Islet precursor cell (in vitro differentiated cells): Measurements from ENCODE around the gene HAVCR1.
"Not testable (repeated sequence)": the region's sequence is repeated elsewhere in the genome, so short reads cannot be mapped to it uniquely, and the experiment has no call there.

ENCODE experiments used
- DNase-seq: peaks from one replicate; pipeline ENCODE4 v3.0.0-alpha.2; 2018

HAVCR1 gene

GRCh38 chr5:157059093-157059539 lies at the start of gene HAVCR1:
TSS of gene HAVCR1 (minus strand) at chr5:157059116. CDS start at chr5:157057943, 1,173 bp downstream.
- DNase-seq, result no peak

- DNase-seq, result peak; percentile 61
Measured at GRCh38 chr5:157107508-157107907, 48.6 kb upstream of the HAVCR1 start.

- DNase-seq, result no peak
Measured at GRCh38 chr5:157106630-157107461, 47.9 kb upstream of the HAVCR1 start.

GRCh38 chr5:157100140-157100679 lies 41.3 kb upstream of the HAVCR1 start:
- no peak for DNase-seq

GRCh38 chr5:157088342-157088990 lies 29.6 kb upstream of the HAVCR1 start:
- no peak for DNase-seq

- DNase-seq, result no peak
Measured at GRCh38 chr5:157086751-157087359, 27.9 kb upstream of the HAVCR1 start.

- DNase-seq, result no peak
Measured at GRCh38 chr5:157085930-157086329, 27.0 kb upstream of the HAVCR1 start.

GRCh38 chr5:157080286-157080685 lies 21.4 kb upstream of the HAVCR1 start:
- peak; percentile 53 for DNase-seq

- no peak for DNase-seq
Measured at GRCh38 chr5:157076558-157076957, 17.6 kb upstream of the HAVCR1 start.

- DNase-seq, result no peak
Measured at GRCh38 chr5:157072508-157072907, 13.6 kb upstream of the HAVCR1 start.

GRCh38 chr5:157069949-157070348 lies 11.0 kb upstream of the HAVCR1 start:
- no peak for DNase-seq

GRCh38 chr5:157068785-157069184 lies 9.9 kb upstream of the HAVCR1 start:
- DNase-seq, result no peak

GRCh38 chr5:157068339-157068738 lies 9.4 kb upstream of the HAVCR1 start:
- DNase-seq, result no peak

GRCh38 chr5:157067005-157067404 lies 8.1 kb upstream of the HAVCR1 start:
- DNase-seq, result no peak

- no peak for DNase-seq
Measured at GRCh38 chr5:157066080-157066479, 7.2 kb upstream of the HAVCR1 start.

GRCh38 chr5:157063776-157064430 lies 5.0 kb upstream of the HAVCR1 start:
- no peak for DNase-seq

- no peak for DNase-seq
Measured at GRCh38 chr5:157059891-157060290, 975 bp upstream of the HAVCR1 start.

- no peak for DNase-seq
Measured at GRCh38 chr5:157057459-157058370, 1.2 kb downstream of the HAVCR1 start.

- DNase-seq, result not testable (repeated sequence)
Measured at GRCh38 chr5:157056848-157057247, 2.1 kb downstream of the HAVCR1 start.

- DNase-seq, result no peak
Measured at GRCh38 chr5:157051604-157052245, 7.2 kb downstream of the HAVCR1 start.

- DNase-seq, result no peak
Measured at GRCh38 chr5:157050050-157050449, 8.9 kb downstream of the HAVCR1 start.
